Measurements from ENCODE around the gene RAB29.

The RAB29 gene

GRCh38 chr1:205777994-205778393 is 2.7 kb upstream of the RAB29 start:
- peak in 1 of 2 experiments; percentile 37 for DNase-seq (ENCODE audit: low read depth in 1 of 2, low spot score in 1 of 2)
- no peaks in the 10 kb centered on the region for H3K27me3 ChIP-seq (ENCODE audit: insufficient read depth, poor library complexity, severe bottlenecking)

GRCh38 chr1:205775717-205776056 is 405 bp upstream of the RAB29 start:
- DNase-seq (ENCODE audit: low read depth in 1 of 2, low spot score in 1 of 2): peak in 1 of 2 experiments; percentile 28
- H3K27ac ChIP-seq (replicated peaks): no peak overlapping the region; the same call in 1 of the 2 replicates
- no peak for TF ChIP-seq GABPA (IDR thresholded peaks at IDR 0.05; ENCODE audit: low read depth)
- TF ChIP-seq, protein P1, sequence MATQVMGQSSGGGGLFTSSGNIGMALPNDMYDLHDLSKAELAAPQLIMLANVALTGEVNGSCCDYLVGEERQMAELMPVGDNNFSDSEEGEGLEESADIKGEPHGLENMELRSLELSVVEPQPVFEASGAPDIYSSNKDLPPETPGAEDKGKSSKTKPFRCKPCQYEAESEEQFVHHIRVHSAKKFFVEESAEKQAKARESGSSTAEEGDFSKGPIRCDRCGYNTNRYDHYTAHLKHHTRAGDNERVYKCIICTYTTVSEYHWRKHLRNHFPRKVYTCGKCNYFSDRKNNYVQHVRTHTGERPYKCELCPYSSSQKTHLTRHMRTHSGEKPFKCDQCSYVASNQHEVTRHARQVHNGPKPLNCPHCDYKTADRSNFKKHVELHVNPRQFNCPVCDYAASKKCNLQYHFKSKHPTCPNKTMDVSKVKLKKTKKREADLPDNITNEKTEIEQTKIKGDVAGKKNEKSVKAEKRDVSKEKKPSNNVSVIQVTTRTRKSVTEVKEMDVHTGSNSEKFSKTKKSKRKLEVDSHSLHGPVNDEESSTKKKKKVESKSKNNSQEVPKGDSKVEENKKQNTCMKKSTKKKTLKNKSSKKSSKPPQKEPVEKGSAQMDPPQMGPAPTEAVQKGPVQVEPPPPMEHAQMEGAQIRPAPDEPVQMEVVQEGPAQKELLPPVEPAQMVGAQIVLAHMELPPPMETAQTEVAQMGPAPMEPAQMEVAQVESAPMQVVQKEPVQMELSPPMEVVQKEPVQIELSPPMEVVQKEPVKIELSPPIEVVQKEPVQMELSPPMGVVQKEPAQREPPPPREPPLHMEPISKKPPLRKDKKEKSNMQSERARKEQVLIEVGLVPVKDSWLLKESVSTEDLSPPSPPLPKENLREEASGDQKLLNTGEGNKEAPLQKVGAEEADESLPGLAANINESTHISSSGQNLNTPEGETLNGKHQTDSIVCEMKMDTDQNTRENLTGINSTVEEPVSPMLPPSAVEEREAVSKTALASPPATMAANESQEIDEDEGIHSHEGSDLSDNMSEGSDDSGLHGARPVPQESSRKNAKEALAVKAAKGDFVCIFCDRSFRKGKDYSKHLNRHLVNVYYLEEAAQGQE (IDR thresholded peaks at IDR 0.05; ENCODE audit: insufficient replicate concordance, low read depth): no peak
- TF ChIP-seq SPI1 (IDR thresholded peaks at IDR 0.05; ENCODE audit: borderline replicate concordance, low read depth): no peak
- no peak for TF ChIP-seq CTCF (IDR thresholded peaks at IDR 0.05; ENCODE audit: insufficient read depth, low read length)
- no peak for TF ChIP-seq POLR2AphosphoS5 (IDR thresholded peaks at IDR 0.05; ENCODE audit: low read depth)
- H3K27me3 ChIP-seq (ENCODE audit: insufficient read depth, poor library complexity, severe bottlenecking): no peaks in the 10 kb centered on the region
- H3K4me3 ChIP-seq (replicated peaks; ENCODE audit: insufficient read depth, low read length): no peak overlapping the region

More at GRCh38 chr1:205777994-205778393, 2.7 kb upstream of the RAB29 start:
- H3K4me3 ChIP-seq (replicated peaks; ENCODE audit: insufficient read depth, low read length): no peak overlapping the region
- TF ChIP-seq SPI1 (IDR thresholded peaks at IDR 0.05; ENCODE audit: borderline replicate concordance, low read depth) (peak; percentile 28; the same call in 1 of the 2 replicates), GABPA (IDR thresholded peaks at IDR 0.05; ENCODE audit: low read depth) (peak; percentile 77)
- TF ChIP-seq, protein P1 (IDR thresholded peaks at IDR 0.05; ENCODE audit: insufficient replicate concordance, low read depth): no peak
- H3K27ac ChIP-seq (replicated peaks): no peak overlapping the region

DNA sequence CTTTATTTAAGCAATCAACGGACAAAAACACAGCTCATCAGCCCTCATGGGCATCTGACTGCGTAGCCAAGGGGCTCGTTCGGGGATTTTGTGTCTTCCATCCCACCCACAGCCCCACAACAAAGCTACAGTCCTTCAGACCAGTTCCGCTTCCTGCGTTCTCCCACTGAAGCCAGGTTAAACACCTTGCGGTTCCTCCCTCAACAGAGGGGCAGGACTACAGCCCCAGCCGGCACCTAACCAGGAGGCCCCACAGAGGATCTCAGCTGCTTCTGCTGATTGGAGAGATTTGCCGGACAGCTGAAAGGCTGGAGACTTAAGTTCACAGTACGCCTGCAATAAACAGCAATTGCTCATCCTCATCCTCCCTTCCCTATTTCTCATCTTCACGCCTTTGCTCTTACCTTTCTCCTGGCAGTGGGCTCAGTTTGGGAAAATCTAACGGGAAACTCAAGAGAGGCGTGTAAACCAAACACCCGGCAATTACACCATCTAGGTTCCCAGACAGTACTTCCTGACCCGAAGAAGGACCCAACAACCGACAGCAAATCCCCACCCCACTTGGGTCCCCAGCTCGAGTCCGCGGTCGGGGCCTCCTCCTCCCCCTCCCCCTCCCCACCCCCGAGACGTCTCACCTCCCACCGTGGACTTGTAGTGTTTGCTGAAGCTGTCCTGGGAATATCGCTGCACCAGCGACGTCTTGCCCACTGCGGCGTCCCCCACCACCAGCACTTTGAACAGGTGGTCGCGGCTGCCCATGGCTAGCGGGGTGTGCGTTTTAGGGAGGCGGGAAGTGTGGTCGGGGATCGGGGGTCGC is 876 bp downstream of the RAB29 start:
- H3K27ac ChIP-seq (replicated peaks): peak overlapping the region; percentile 63
- TF ChIP-seq CTCF (IDR thresholded peaks at IDR 0.05; ENCODE audit: insufficient read depth, low read length) (no peak), GABPA (IDR thresholded peaks at IDR 0.05; ENCODE audit: low read depth) (no peak), POLR2AphosphoS5 (IDR thresholded peaks at IDR 0.05; ENCODE audit: low read depth) (no peak), SPI1 (IDR thresholded peaks at IDR 0.05; ENCODE audit: borderline replicate concordance, low read depth) (no peak)
- TF ChIP-seq, protein P1 (IDR thresholded peaks at IDR 0.05; ENCODE audit: insufficient replicate concordance, low read depth): no peak
- DNase-seq (ENCODE audit: low read depth in 1 of 2, low spot score in 1 of 2): no peak

More for the DNA sequence above, 876 bp downstream of the RAB29 start:
- Histone ChIP-seq H3K4me3 (replicated peaks; ENCODE audit: insufficient read depth, low read length) (peak overlapping the region; percentile 68), H3K27me3 (ENCODE audit: insufficient read depth, poor library complexity, severe bottlenecking) (no peaks in the 10 kb centered on the region)
